ACHN (cell line): ENCODE results near the gene SIX5.
A peak's percentile ranks its signal among the peaks of the same experiment; 100 is the strongest.

Source experiments
- DNase-seq: peaks from one replicate; pipeline ENCODE4 v3.0.0-alpha.2; 2015
- in situ Hi-C: cut with HindIII; loops from 2 replicates; pipeline ENCODE4 v1.10.0; 2017; ENCODE audit warnings: low sequenced_read_pairs, low pct_ligation_motif_present, low pct_unique_long_range_greater_than_20kb

The SIX5 gene

GRCh38 chr19:45779231-45780145 is 10.4 kb upstream of the SIX5 start:
- in situ Hi-C loops = no loop called here
- DNase-seq = peak; percentile 44

GRCh38 chr19:45778010-45778661 is 9.1 kb upstream of the SIX5 start:
- in situ Hi-C loops = no loop called here
- DNase-seq = no peak

GRCh38 chr19:45777395-45777961 is 8.4 kb upstream of the SIX5 start:
- in situ Hi-C loops = no loop called here
- DNase-seq = no peak

- DNase-seq = no peak
- in situ Hi-C loops = no loop called here
These were observed 5.7 kb upstream of the SIX5 start for GRCh38 chr19:45774765-45775164.

- in situ Hi-C loops = no loop called here
- no peak for DNase-seq
These were observed 4.3 kb upstream of the SIX5 start for GRCh38 chr19:45773384-45773783.

- no peak for DNase-seq
These were observed 3.9 kb upstream of the SIX5 start for GRCh38 chr19:45772912-45773311.

GRCh38 chr19:45772130-45772840 is 3.2 kb upstream of the SIX5 start:
- in situ Hi-C loops = no loop called here
- no peak for DNase-seq

More at GRCh38 chr19:45772912-45773311, 3.9 kb upstream of the SIX5 start:
- in situ Hi-C loops = no loop called here

GRCh38 chr19:45771311-45771933 is 2.4 kb upstream of the SIX5 start:
- in situ Hi-C loops = no loop called here
- DNase-seq = no peak

GRCh38 chr19:45770192-45771101 is 1.4 kb upstream of the SIX5 start:
- DNase-seq = peak; percentile 95
- in situ Hi-C loops = no loop called here

- peak; percentile 38 for DNase-seq
- in situ Hi-C loops = no loop called here
These were observed 754 bp upstream of the SIX5 start for GRCh38 chr19:45769821-45770191.

GRCh38 chr19:45768655-45768983 is 433 bp downstream of the SIX5 start:
- in situ Hi-C loops = no loop called here
- peak; percentile 48 for DNase-seq

- in situ Hi-C loops = no loop called here
- DNase-seq = peak; percentile 55
These were observed 984 bp downstream of the SIX5 start for GRCh38 chr19:45767881-45768654.

GRCh38 chr19:45767410-45767880 is 1.6 kb downstream of the SIX5 start:
- peak; percentile 54 for DNase-seq
- in situ Hi-C loops = no loop called here

GRCh38 chr19:45766869-45767346 is 2.1 kb downstream of the SIX5 start:
- DNase-seq = no peak
- in situ Hi-C loops = no loop called here

- no peak for DNase-seq
- in situ Hi-C loops = no loop called here
These were observed 2.7 kb downstream of the SIX5 start for GRCh38 chr19:45766296-45766868.

- DNase-seq = no peak
- in situ Hi-C loops = no loop called here
These were observed 3.3 kb downstream of the SIX5 start for GRCh38 chr19:45765702-45766295.
